HG03280 (cell line): ENCODE data around the gene NFATC4.
"Not testable (repeated sequence)": the region's sequence is repeated elsewhere in the genome, so short reads cannot be mapped to it uniquely, and the experiment has no call there.

Experiments
- ATAC-seq: cut with Tn5 transposase; IDR thresholded peaks from one replicate; pipeline ENCODE4 v1.9.1; 2021; ENCODE audit warnings: mild to moderate bottlenecking, moderate library complexity; ENCODE audit not compliant: unreplicated experiment

NFATC4 gene

GRCh38 chr14:24366413-24366720 is 1.6 kb upstream of the NFATC4 start:
- ATAC-seq, result no peak

- peak; percentile 58 for ATAC-seq
Measured at GRCh38 chr14:24366721-24367513, 1.1 kb upstream of the NFATC4 start.

- ATAC-seq, result no peak
Measured at GRCh38 chr14:24368212-24368561, 203 bp downstream of the NFATC4 start.

GRCh38 chr14:24368562-24369252 is 723 bp downstream of the NFATC4 start:
- ATAC-seq, result no peak

GRCh38 chr14:24369463-24369862 is 1.5 kb downstream of the NFATC4 start:
- no peak for ATAC-seq

GRCh38 chr14:24369907-24370687 is 2.1 kb downstream of the NFATC4 start:
- ATAC-seq, result no peak

GRCh38 chr14:24370748-24371147 is 2.8 kb downstream of the NFATC4 start:
- ATAC-seq, result no peak

GRCh38 chr14:24371605-24372004 is 3.6 kb downstream of the NFATC4 start:
- ATAC-seq, result not testable (repeated sequence)

- ATAC-seq, result no peak
Measured at GRCh38 chr14:24372701-24373416, 4.9 kb downstream of the NFATC4 start.

- no peak for ATAC-seq
Measured at GRCh38 chr14:24376448-24377070, 8.6 kb downstream of the NFATC4 start.

GRCh38 chr14:24377126-24377525 is 9.1 kb downstream of the NFATC4 start:
- no peak for ATAC-seq

GRCh38 chr14:24377657-24378056 is 9.7 kb downstream of the NFATC4 start:
- ATAC-seq, result no peak

GRCh38 chr14:24378327-24378726 is 10.3 kb downstream of the NFATC4 start:
- no peak for ATAC-seq

GRCh38 chr14:24378981-24379906 is 11.3 kb downstream of the NFATC4 start:
- no peak for ATAC-seq

- no peak for ATAC-seq
Measured at GRCh38 chr14:24379907-24380730, 12.1 kb downstream of the NFATC4 start.

GRCh38 chr14:24381363-24382063 is 13.5 kb downstream of the NFATC4 start:
- no peak for ATAC-seq

GRCh38 chr14:24382064-24382371 is 14.0 kb downstream of the NFATC4 start:
- ATAC-seq, result no peak

- no peak for ATAC-seq
Measured at GRCh38 chr14:24384169-24384568, 16.2 kb downstream of the NFATC4 start.
